OCI-LY7 (cell line): ENCODE results near the gene CNBD2. TPM values are rescaled to one million over a fixed set of nuclear protein-coding genes. Genes with fewer than 3 reads are reported as not detected.
A peak's percentile ranks its signal among the peaks of the same experiment; 100 is the strongest.
"Not testable (repeated sequence)": the region's sequence is repeated elsewhere in the genome, so short reads cannot be mapped to it uniquely, and the experiment has no call there.

ENCODE experiments used
- BruUV-seq: library from RNA; stranded (reverse); fragments of 400-500 nt; replicated peaks from 2 replicates; lab custom pipeline; 2021; lab: Mats Ljungman, UMichigan
- CTCF ChIA-PET: fragments of 300-600 bp; sonication (Branson Sonifier 250); formaldehyde crosslinking; loops from one replicate; lab custom pipeline; 2022; ENCODE audit warnings: antibody characterized with exemption; ENCODE audit not compliant: unreplicated experiment; lab: Charles Lee
- POLR2A ChIA-PET: fragments of 300-600 bp; sonication (Branson Sonifier 250); formaldehyde crosslinking; loops from one replicate; lab custom pipeline; 2022; ENCODE audit warnings: antibody characterized with exemption; lab: Charles Lee
- DNase-seq: peaks from one replicate; pipeline ENCODE4 v3.0.0-alpha.2; 2015; ENCODE audit warnings: low spot score
- H2AFZ ChIP-seq: fragments of 200-600 bp; sonication (generic), shearing (Covaris generic); 2 replicates; pipeline ENCODE4 v1.6.1; 2014; ENCODE audit warnings: mild to moderate bottlenecking, antibody characterized with exemption, low read length, moderate library complexity
- H3K27ac ChIP-seq: fragments of 200-600 bp; sonication (generic); 2 replicates; pipeline ENCODE4 v1.5.1; 2014; ENCODE audit warnings: mixed run types, low read depth, mild to moderate bottlenecking, moderate library complexity, low read length, inconsistent platforms; ENCODE audit not compliant: poor library complexity, severe bottlenecking
- H3K36me3 ChIP-seq: fragments of 200-600 bp; sonication (generic); 2 replicates; pipeline ENCODE4 v1.6.1; 2014; ENCODE audit warnings: mild to moderate bottlenecking, antibody characterized with exemption, low read length, moderate library complexity, mixed read lengths; ENCODE audit not compliant: insufficient read depth
- H3K4me1 ChIP-seq: fragments of 200-600 bp; sonication (generic); 2 replicates; pipeline ENCODE4 v1.5.1; 2014; ENCODE audit warnings: mild to moderate bottlenecking, low read length; ENCODE audit not compliant: insufficient read depth, poor library complexity, severe bottlenecking
- H3K4me2 ChIP-seq: fragments of 200-600 bp; sonication (generic); 2 replicates; pipeline ENCODE4 v1.6.1; 2014; ENCODE audit warnings: mild to moderate bottlenecking, low read length
- H3K4me3 ChIP-seq: fragments of 200-600 bp; sonication (generic); 2 replicates; pipeline ENCODE4 v1.5.1; 2014; ENCODE audit warnings: mild to moderate bottlenecking, low read depth, low read length; ENCODE audit not compliant: poor library complexity, severe bottlenecking
- H3K79me2 ChIP-seq: fragments of 200-600 bp; sonication (generic); 2 replicates; pipeline ENCODE4 v1.6.1; 2016; ENCODE audit warnings: low read depth, mild to moderate bottlenecking, low read length, moderate library complexity, mixed read lengths; ENCODE audit not compliant: insufficient read depth
- H3K9me2 ChIP-seq: fragments of 200-600 bp; sonication (generic); 2 replicates; pipeline ENCODE4 v1.6.1; 2016; ENCODE audit warnings: mild to moderate bottlenecking, low read length, mixed read lengths; ENCODE audit not compliant: insufficient read depth
- H3K9me3 ChIP-seq: fragments of 200-600 bp; sonication (generic); 2 replicates; pipeline ENCODE4 v1.6.1; 2014; ENCODE audit warnings: mild to moderate bottlenecking, mixed run types, low read length, mixed read lengths
- H4K20me1 ChIP-seq: fragments of 200-600 bp; sonication (generic); 2 replicates; pipeline ENCODE4 v1.6.1; 2014; ENCODE audit warnings: mild to moderate bottlenecking, antibody characterized with exemption, low read length, moderate library complexity, mixed read lengths; ENCODE audit not compliant: insufficient read depth
- EZH2phosphoT487 ChIP-seq: fragments of 200-600 bp; sonication (generic); IDR thresholded peaks from 2 replicates; pipeline ENCODE4 v1.6.1; 2018; ENCODE audit warnings: low read depth, borderline replicate concordance, mild to moderate bottlenecking, mixed run types, antibody characterized with exemption, low read length, moderate library complexity, mixed read lengths
- intact Hi-C: fragments of 100-400 bp; cut with micrococcal nuclease; formaldehyde crosslinking; loops from one replicate; pipeline ENCODE4 v1.10.0; 2022; ENCODE audit not compliant: unreplicated experiment
- total RNA-seq, 2 experiments: library from RNA; depleted of rRNA in 1 of 2; stranded (reverse); fragments of >200 nt in 1 of 2; shearing (Covaris generic) in 1 of 2; gene quantifications; 2 replicates each; pipeline ENCODE4 v1.2.3, GENCODE V29; 2014 to 2022
- TF ChIP-seq, protein P1 (sequence below): fragments of 200-600 bp; sonication (generic); conservative IDR thresholded peaks from 2 replicates; pipeline ENCODE4 v1.5.1; 2014; ENCODE audit warnings: mild to moderate bottlenecking, antibody characterized with exemption, low read length, moderate library complexity, mixed read lengths

The CNBD2 gene
- total RNA-seq, 2 experiments from 2014 or later, result 10.4 to 10.5 TPM

DNA sequence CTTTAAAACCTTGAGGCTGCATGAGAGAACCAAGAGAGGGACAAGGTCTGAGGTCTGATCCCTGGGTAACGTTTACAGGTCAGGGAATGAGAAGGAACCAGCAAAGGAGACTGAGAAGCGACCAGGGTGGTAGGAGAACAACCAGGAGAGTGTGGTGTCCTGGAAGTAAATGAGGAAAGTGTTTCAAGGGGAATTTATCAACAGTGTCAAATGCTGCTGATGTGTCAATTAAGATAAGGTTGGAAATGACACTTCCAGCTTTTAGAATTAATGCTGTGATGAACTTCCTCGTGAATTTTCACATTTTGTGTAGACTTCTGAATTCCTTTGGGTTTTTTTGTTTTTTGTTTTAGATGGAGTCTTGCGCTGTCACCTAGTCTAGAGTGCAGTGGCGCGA lies 83.7 kb downstream of the CNBD2 start:
- no peak for TF ChIP-seq EZH2phosphoT487
- TF ChIP-seq, protein P1, sequence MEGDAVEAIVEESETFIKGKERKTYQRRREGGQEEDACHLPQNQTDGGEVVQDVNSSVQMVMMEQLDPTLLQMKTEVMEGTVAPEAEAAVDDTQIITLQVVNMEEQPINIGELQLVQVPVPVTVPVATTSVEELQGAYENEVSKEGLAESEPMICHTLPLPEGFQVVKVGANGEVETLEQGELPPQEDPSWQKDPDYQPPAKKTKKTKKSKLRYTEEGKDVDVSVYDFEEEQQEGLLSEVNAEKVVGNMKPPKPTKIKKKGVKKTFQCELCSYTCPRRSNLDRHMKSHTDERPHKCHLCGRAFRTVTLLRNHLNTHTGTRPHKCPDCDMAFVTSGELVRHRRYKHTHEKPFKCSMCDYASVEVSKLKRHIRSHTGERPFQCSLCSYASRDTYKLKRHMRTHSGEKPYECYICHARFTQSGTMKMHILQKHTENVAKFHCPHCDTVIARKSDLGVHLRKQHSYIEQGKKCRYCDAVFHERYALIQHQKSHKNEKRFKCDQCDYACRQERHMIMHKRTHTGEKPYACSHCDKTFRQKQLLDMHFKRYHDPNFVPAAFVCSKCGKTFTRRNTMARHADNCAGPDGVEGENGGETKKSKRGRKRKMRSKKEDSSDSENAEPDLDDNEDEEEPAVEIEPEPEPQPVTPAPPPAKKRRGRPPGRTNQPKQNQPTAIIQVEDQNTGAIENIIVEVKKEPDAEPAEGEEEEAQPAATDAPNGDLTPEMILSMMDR, result no peak
- no peak overlapping the region for H3K4me3 ChIP-seq
- peaks cover 40% of the 10 kb centered on the region for H3K79me2 ChIP-seq
- no peaks in the 10 kb centered on the region for H3K9me3 ChIP-seq
- intact Hi-C loops, result loop anchor here (5.0 kb wide), 1 partner anchor 85 kb away; no protein-coding TSS in a partner anchor
- CTCF ChIA-PET, result no interaction called here
- BruUV-seq, result no TSS peak
- H4K20me1 ChIP-seq, result peaks cover 7% of the 10 kb centered on the region; the same call in 1 of the 2 replicates
- no peaks in the 10 kb centered on the region for H3K9me2 ChIP-seq
- peaks cover 20% of the 10 kb centered on the region for H3K4me1 ChIP-seq
- POLR2A ChIA-PET, result interaction anchor here (0.9 to 1.4 kb wide), 2 partner anchors 46 to 59 kb away, joined by 3 to 4 read pairs; no protein-coding TSS in a partner anchor
- H2AFZ ChIP-seq, result peak overlapping the region; percentile 96
- peaks cover 18% of the 10 kb centered on the region for H3K36me3 ChIP-seq
- no peak for DNase-seq
- H3K4me2 ChIP-seq, result 0 out of 2 replicates have a peak overlapping the region, but pooled peaks have one; percentile 93
- H3K27ac ChIP-seq, result no peak overlapping the region

DNA sequence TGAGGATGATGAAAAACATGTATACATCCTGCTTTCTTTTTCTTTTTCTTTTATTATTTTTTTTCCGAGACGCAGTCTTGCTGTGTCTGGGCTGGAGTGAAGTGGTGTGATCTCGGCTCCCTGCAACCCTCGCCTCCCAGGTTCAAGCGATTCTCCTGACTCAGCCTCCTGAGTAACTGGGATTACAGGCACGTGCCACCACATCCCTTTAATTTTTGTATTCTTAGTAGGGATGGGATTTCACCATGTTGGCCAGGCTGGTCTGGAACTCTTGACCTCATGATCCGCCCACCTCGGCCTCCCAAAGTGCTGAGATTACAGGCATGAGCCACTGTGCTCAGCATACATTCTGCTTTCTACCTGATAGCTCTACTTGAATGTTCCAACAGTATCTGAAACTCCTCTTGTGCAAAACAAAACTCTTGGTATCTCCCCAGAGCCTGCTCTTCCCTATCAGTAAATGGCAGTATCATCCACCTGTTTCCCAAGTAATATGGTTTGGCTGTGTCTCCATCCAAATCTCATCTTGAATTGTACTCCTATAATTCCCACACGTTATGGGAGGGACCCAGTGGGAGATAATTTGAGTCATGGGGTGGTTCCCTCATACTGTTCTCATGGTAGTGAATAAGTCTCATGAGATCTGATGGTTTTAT lies 85.6 kb downstream of the CNBD2 start:
- DNase-seq, result not testable (repeated sequence)
- H3K79me2 ChIP-seq, result peaks cover 22% of the 10 kb centered on the region

DNA sequence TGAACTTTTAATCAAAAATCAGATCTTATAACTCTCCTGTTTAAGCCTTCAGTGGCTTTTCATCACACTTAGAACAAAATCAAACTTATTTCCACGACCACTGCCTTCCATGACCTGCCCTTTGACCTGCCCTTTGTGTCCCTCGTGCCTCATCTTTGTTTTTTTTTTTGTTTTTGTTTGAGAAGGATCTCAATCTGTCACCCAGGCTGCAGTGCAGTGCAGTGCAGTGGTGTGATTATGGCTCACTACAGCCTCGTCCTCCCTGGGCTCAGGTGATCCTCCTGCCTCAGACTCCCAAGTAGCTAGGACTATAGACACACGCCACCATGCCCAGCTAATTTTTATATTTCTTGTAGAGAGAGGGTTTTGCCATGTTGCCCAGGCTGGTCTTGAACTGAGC lies 86.8 kb downstream of the CNBD2 start:
- intact Hi-C loops, result no loop called here
- TF ChIP-seq, protein P1, result no peak
- TF ChIP-seq EZH2phosphoT487, result no peak
- Histone ChIP-seq H3K9me3 (no peaks in the 10 kb centered on the region), H3K36me3 (no peaks in the 10 kb centered on the region), H2AFZ (0 out of 2 replicates have a peak overlapping the region, but pooled peaks have one; percentile 0), H3K4me1 (peaks cover 17% of the 10 kb centered on the region), H3K9me2 (no peaks in the 10 kb centered on the region), H3K4me3 (no peak overlapping the region), H4K20me1 (no peaks in the 10 kb centered on the region), H3K4me2 (no peak overlapping the region), H3K27ac (no peak overlapping the region), H3K79me2 (peaks cover 10% of the 10 kb centered on the region)
- CTCF ChIA-PET, result no interaction called here
- POLR2A ChIA-PET, result interaction anchor here (0.6 kb wide), 1 partner anchor 32 kb away, joined by 3 read pairs; no protein-coding TSS in a partner anchor
- BruUV-seq, result no TSS peak
- no peak for DNase-seq

More for the DNA sequence above, 85.6 kb downstream of the CNBD2 start:
- peaks cover 17% of the 10 kb centered on the region for H3K4me1 ChIP-seq
- H3K36me3 ChIP-seq, H3K9me2 ChIP-seq, POLR2A ChIA-PET, CTCF ChIA-PET, H4K20me1 ChIP-seq, H2AFZ ChIP-seq, H3K9me3 ChIP-seq, H3K4me3 ChIP-seq, H3K27ac ChIP-seq, BruUV-seq, H3K4me2 ChIP-seq: not testable (repeated sequence)
- intact Hi-C loops, result loop anchor here (5.0 kb wide), 1 partner anchor 83 kb away; no protein-coding TSS in a partner anchor
